Left ventricle myocardium inferior (tissue), 1 donor: ENCODE measurements around the gene CLPX. TPM values are rescaled to one million over a fixed set of nuclear protein-coding genes. Genes with fewer than 3 reads are reported as not detected.
"Not testable (repeated sequence)": the region's sequence is repeated elsewhere in the genome, so short reads cannot be mapped to it uniquely, and the experiment has no call there.

ENCODE experiments used
- DNase-seq: peaks from one replicate; pipeline ENCODE4 v3.0.0-alpha.2; 2020
- H3K27ac ChIP-seq: fragments of 200-600 bp; replicated peaks from 2 replicates; pipeline ENCODE4 v1.8.0; 2021
- H3K27me3 ChIP-seq: fragments of 200-600 bp; 2 replicates; pipeline ENCODE4 v1.8.0; 2021; ENCODE audit warnings: low read depth
- H3K36me3 ChIP-seq: fragments of 200-600 bp; 2 replicates; pipeline ENCODE4 v1.8.0; 2021
- H3K4me1 ChIP-seq: fragments of 200-600 bp; 2 replicates; pipeline ENCODE4 v1.8.0; 2021
- H3K4me3 ChIP-seq: fragments of 200-600 bp; 2 replicates; pipeline ENCODE4 v1.8.0; 2021; ENCODE audit warnings: mild to moderate bottlenecking, moderate library complexity
- H3K9me3 ChIP-seq: fragments of 200-600 bp; replicated peaks from 2 replicates; pipeline ENCODE4 v1.8.0; 2021
- intact Hi-C: fragments of 100-400 bp; cut with micrococcal nuclease; formaldehyde crosslinking; loops from one replicate; pipeline ENCODE4 v1.11.0; 2022
- total RNA-seq: library from RNA; stranded (reverse); fragmentation: NEBNext Ultra II Directional; extraction: Animal tissue kit (Norgen Biotek cat#: 25700); gene quantifications from one replicate; pipeline ENCODE4 v1.2.1, GENCODE V29; 2021
- TF ChIP-seq, protein P1 (sequence below): fragments of 200-600 bp; IDR thresholded peaks from 2 replicates; pipeline ENCODE4 v1.8.0; 2021; ENCODE audit warnings: antibody characterized with exemption, mild to moderate bottlenecking, borderline replicate concordance
- donor health status: DM: no; HTN: yes; CAD: no; lungs with severe emphysema.

CLPX gene
- total RNA-seq, 1 donor from 2014 or later, result 52.5 TPM

DNA sequence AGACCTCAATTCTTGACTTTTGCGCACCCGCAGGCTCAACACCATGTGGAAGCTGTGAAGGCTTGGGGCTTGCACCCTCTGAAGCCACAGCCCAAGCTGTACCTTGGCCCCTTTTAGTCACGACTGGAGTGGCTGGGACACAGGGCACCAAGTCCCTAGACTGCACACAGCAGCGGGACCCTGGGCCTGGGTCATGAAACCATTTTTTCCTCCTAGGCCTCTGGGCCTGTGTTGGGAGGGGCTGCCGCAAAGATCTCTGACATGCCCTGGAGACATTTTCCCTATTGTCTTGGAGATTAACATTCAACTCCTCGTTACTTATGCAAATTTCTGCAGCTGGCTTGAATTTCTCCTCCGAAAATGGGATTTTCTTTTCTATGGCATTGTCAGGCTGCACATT, 48.1 kb downstream of the CLPX start:
- DNase-seq, H3K36me3 ChIP-seq, intact Hi-C loops, H3K27ac ChIP-seq, H3K27me3 ChIP-seq, H3K9me3 ChIP-seq, H3K4me3 ChIP-seq: not testable (repeated sequence)
- H3K4me1 ChIP-seq, result peaks cover 20% of the 10 kb centered on the region

DNA sequence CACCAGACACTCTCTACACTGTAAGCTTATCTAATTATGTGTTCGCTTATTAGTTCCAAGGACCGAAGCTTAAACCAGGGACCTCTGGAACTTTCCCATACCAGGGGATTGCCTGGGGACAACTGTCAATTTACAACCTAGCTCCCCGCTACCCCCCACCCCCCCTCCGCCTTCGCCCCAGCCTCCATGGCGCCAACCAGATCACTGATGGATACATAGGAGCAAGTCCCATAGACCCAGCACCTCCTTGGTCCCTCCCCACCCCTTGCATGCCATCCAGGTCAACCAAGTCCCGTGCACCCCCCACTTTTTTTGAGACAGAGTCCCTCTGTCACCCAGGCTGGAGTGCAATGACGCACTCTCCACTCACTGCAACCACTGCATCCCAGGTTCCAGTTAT, 50.6 kb downstream of the CLPX start:
- peaks cover 5% of the 10 kb centered on the region for H3K9me3 ChIP-seq
- peaks cover 41% of the 10 kb centered on the region for H3K4me1 ChIP-seq
- intact Hi-C loops, result no loop called here
- H3K27me3 ChIP-seq, result no peaks in the 10 kb centered on the region
- TF ChIP-seq, protein P1, sequence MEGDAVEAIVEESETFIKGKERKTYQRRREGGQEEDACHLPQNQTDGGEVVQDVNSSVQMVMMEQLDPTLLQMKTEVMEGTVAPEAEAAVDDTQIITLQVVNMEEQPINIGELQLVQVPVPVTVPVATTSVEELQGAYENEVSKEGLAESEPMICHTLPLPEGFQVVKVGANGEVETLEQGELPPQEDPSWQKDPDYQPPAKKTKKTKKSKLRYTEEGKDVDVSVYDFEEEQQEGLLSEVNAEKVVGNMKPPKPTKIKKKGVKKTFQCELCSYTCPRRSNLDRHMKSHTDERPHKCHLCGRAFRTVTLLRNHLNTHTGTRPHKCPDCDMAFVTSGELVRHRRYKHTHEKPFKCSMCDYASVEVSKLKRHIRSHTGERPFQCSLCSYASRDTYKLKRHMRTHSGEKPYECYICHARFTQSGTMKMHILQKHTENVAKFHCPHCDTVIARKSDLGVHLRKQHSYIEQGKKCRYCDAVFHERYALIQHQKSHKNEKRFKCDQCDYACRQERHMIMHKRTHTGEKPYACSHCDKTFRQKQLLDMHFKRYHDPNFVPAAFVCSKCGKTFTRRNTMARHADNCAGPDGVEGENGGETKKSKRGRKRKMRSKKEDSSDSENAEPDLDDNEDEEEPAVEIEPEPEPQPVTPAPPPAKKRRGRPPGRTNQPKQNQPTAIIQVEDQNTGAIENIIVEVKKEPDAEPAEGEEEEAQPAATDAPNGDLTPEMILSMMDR, result no peak
- H3K27ac ChIP-seq, result no peak overlapping the region
- H3K4me3 ChIP-seq, result peak overlapping the region; percentile 93
- no peak for DNase-seq
- H3K36me3 ChIP-seq, result peaks cover 11% of the 10 kb centered on the region

DNA sequence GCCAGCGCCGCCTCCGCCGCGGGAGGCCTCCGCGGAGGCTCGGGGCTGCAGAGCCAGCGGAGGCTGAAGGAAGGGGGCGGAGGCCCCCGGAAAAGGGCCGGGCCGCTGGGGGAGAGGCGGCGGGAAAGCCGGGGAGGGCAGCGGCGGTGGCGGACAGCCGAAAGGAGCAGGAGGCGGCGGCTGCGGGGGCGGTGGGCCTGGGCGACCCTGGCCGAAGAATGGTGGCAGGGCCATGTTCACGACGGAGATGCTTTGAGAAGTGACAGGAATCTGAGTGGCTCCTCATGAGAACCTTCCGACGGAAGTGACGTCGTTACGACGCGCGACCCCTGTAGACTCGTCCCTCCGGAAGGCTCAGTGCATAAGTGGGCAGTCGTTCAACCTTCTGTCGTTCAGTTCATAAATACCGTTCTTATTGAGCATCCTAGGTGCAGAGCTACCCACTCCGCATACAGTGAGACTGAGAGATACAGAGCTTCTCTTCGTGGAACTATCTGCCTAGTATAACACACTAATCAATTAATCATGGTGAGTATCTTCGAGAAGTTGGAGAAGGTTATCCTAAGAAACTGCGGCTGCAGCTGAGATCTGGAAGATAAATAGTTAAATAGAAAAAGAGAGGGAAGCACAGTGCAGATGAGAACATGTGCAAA, 51.5 kb downstream of the CLPX start, which contains the start of gene PDCD7:
Gene PDCD7, minus strand, starts transcription at position 261 of the 653 bp plus-strand sequence. Its CDS starts 27 bp downstream, at position 234.
- Histone ChIP-seq H3K36me3 (peaks cover 19% of the 10 kb centered on the region), H3K4me1 (peaks cover 41% of the 10 kb centered on the region), H3K9me3 (peaks cover 5% of the 10 kb centered on the region), H3K27me3 (no peaks in the 10 kb centered on the region), H3K27ac (peak within 1 kb of the TSS; percentile 87), H3K4me3 (peak within 1 kb of the TSS; percentile 93)
- intact Hi-C loops, result no loop called here
- peak; percentile 85 for DNase-seq
- TF ChIP-seq, protein P1, result no peak

DNA sequence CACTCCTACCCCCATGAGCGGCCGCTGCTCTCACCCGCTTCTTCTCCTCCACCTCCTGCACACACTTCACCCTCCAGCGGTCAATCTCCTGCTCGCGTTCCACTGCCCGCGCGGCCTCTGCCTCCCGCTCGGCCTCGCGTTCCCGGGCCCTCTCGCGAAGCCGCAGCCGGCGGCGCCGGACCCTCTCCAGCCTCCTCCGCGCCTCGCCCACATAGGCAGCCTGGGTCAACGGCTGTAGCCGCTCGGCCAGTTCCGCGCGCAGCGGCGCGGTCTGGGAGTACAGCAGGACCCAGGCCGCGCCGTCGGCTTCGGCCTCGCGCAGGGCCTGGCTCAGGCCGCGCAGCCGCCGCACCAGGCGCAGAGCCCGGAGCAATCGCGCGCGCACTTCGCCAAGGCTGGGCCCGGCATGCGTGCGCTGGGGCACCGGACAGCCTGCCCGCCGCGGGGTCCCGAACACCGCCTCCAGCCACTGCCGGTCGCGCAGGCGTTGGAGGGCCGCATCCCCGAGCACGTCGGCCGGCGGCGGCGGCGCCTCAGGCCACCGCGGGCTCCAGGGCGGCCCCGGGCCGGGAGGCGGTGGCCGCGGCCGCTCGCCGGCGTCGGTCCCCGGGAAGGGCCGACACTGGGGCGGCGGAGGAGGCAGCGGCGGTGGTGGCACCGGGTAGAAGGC, 52.1 kb downstream of the CLPX start:
- peaks cover 5% of the 10 kb centered on the region for H3K9me3 ChIP-seq
- no peaks in the 10 kb centered on the region for H3K27me3 ChIP-seq
- intact Hi-C loops, result no loop called here
- peak; percentile 21 for DNase-seq
- peak overlapping the region; percentile 93 for H3K4me3 ChIP-seq
- peak overlapping the region; percentile 87 for H3K27ac ChIP-seq
- peaks cover 41% of the 10 kb centered on the region for H3K4me1 ChIP-seq
- TF ChIP-seq, protein P1, result no peak
- H3K36me3 ChIP-seq, result peaks cover 26% of the 10 kb centered on the region

DNA sequence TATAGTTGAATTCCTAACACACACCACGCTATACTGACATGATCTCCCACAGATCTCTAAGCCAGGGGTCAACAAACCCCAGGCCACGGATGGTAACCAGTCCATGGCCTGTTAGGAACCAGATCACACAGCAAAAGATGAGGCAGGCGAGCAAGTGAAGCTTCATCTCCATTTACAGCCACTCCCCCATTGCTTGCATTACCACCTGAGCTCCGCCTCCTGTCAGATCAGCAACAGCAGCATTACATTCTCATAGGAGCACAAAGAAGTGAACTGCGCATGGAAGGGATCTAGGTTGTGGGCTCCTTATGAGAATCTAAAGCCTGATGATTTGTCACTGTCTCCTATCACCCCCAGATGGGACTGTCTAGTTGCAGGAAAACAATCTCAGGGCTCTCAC, 54.2 kb downstream of the CLPX start:
- Histone ChIP-seq H3K9me3 (no peaks in the 10 kb centered on the region), H3K27me3 (no peaks in the 10 kb centered on the region), H3K4me1 (peaks cover 41% of the 10 kb centered on the region), H3K27ac (no peak overlapping the region), H3K36me3 (peaks cover 44% of the 10 kb centered on the region), H3K4me3 (no peak overlapping the region)
- intact Hi-C loops, result no loop called here
- no peak for DNase-seq
- TF ChIP-seq, protein P1, result no peak

DNA sequence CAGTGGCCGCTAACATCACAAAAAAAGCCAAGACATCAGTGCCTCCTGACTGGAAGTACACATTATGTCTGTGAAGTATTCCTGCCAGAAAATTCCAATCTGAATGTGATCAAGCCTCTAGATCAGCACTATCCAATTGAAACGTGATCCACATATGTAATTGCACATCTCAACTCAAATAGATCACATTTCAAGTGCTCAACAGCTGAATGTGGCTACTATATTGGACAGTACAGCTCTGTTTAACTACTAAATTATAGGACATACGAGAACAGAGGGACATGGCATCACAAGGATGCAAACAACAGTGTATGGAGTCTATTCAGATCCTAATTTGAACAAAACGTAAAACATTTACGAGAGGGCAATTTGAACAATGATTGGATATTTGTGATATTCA, 69.6 kb downstream of the CLPX start:
- Histone ChIP-seq H3K4me3 (no peak overlapping the region), H3K27me3 (no peaks in the 10 kb centered on the region), H3K36me3 (peaks cover 80% of the 10 kb centered on the region), H3K4me1 (peaks cover 3% of the 10 kb centered on the region), H3K9me3 (no peaks in the 10 kb centered on the region), H3K27ac (no peak overlapping the region)
- TF ChIP-seq, protein P1, result no peak
- DNase-seq, result no peak
- intact Hi-C loops, result no loop called here
